Body of pancreas (tissue), 4 donors: ENCODE results near the gene PFKFB2. TPM values are rescaled to one million over a fixed set of nuclear protein-coding genes. Genes with fewer than 3 reads are reported as not detected.

Experiments
- ATAC-seq: fragments of 150-250 bp; one replicate; pipeline ENCODE4 v1.9.1; 2016
- DNase-seq, 4 donors: peaks; one replicate each; pipeline ENCODE4 v3.0.0-alpha.2; 2019
- H3K27ac ChIP-seq, 4 donors: fragments of 200-600 bp; sonication (generic); 1 replicate in 3 of 4; 2 replicates in 1 of 4; pipeline versions ENCODE4 v1.5.1 to v1.6.1; 2016 to 2019; ENCODE audit warnings: mild to moderate bottlenecking in 1 of 4, mixed read lengths in 1 of 4, moderate library complexity in 1 of 4
- H3K27me3 ChIP-seq, 2 donors: fragments of 200-600 bp; sonication (generic); one replicate each; pipeline ENCODE4 v1.6.0; 2016; ENCODE audit warnings: mild to moderate bottlenecking in 1 of 2
- H3K36me3 ChIP-seq, 2 donors: fragments of 200-600 bp; sonication (generic); replicated peaks in 1 of 2; 2 replicates each; pipeline ENCODE4 v1.5.1; 2016; ENCODE audit warnings: low read depth in 2 of 2; ENCODE audit not compliant: insufficient read depth in 1 of 2
- H3K4me1 ChIP-seq: fragments of 200-600 bp; sonication (generic); one replicate; pipeline ENCODE4 v1.6.0; 2016
- H3K4me3 ChIP-seq, 2 donors: fragments of 200-600 bp; sonication (generic); 1 replicate in 1 of 2; 2 replicates in 1 of 2; pipeline ENCODE4 v1.5.1; 2016 to 2019
- H3K9me3 ChIP-seq, 3 donors: fragments of 200-600 bp; sonication (generic); 1 replicate in 2 of 3; 2 replicates in 1 of 3; pipeline ENCODE4 v1.5.1; 2016
- CTCF ChIP-seq, 7 experiments: fragments of 450-650 bp in 4 of 7; fragments of 200-600 bp in 3 of 7; sonication (generic) in 3 of 7; IDR thresholded peaks; one replicate each; pipeline ENCODE4 v1.5.1; 2016 to 2019; ENCODE audit warnings: antibody characterized with exemption in 7 of 7
- POLR2A ChIP-seq, 3 donors: fragments of 450-650 bp; IDR thresholded peaks; one replicate each; pipeline ENCODE4 v1.6.1; 2016; ENCODE audit warnings: antibody characterized with exemption in 3 of 3, mild to moderate bottlenecking in 2 of 3
- WGBS, 2 donors: methylation state at CpG; one replicate each; pipeline ENCODE4 v1.1.5; 2017; 5-methylcytosine and 5-hydroxymethylcytosine counted together
- intact Hi-C: fragments of 100-400 bp; cut with DNase I; formaldehyde crosslinking; loops from one replicate; pipeline ENCODE4 v1.15.1; 2023
- total RNA-seq, 2 donors: library from RNA; depleted of rRNA; stranded (reverse); fragments of >200 nt; gene quantifications; one replicate each; pipeline ENCODE4 v1.1.0, GENCODE V29; 2016

PFKFB2 gene
- total RNA-seq, 2 donors from 2014 or later, result 4.9 to 9.3 TPM

- Histone ChIP-seq H3K9me3 (no peaks in the 10 kb centered on the region), H3K27ac (no peak overlapping the region), H3K27me3 (no peaks in the 10 kb centered on the region), H3K4me3 (no peak overlapping the region), H3K36me3 (peaks cover 0 to 13% of the 10 kb centered on the region in 2 donors), H3K4me1 (no peaks in the 10 kb centered on the region)
- intact Hi-C loops, result no loop called here
- TF ChIP-seq CTCF (IDR thresholded peaks at IDR 0.05) (no peak), POLR2A (IDR thresholded peaks at IDR 0.05) (no peak)
- ATAC-seq, result no peak
- DNase-seq, result no peak
- 93 to 98% methylated on average over 5 of the region's 5 CpGs for WGBS, 2 donors
Measured at GRCh38 chr1:207069858-207070506, 16.9 kb downstream of the PFKFB2 start.

- intact Hi-C loops, result no loop called here
- ATAC-seq, result no peak
- Histone ChIP-seq H3K4me3 (no peak overlapping the region), H3K9me3 (no peaks in the 10 kb centered on the region), H3K4me1 (no peaks in the 10 kb centered on the region), H3K36me3 (peaks cover 0 to 13% of the 10 kb centered on the region in 2 donors), H3K27ac (no peak overlapping the region), H3K27me3 (no peaks in the 10 kb centered on the region)
- DNase-seq, result no peak
- 63 to 89% methylated on average over 4 of the region's 4 CpGs for WGBS, 2 donors
- TF ChIP-seq CTCF (IDR thresholded peaks at IDR 0.05), result no peak
- no peak for TF ChIP-seq POLR2A (IDR thresholded peaks at IDR 0.05)
Measured at GRCh38 chr1:207070811-207071210, 17.7 kb downstream of the PFKFB2 start.

GRCh38 chr1:207071426-207071825, 18.4 kb downstream of the PFKFB2 start:
- H3K27me3 ChIP-seq, result no peaks in the 10 kb centered on the region
- ATAC-seq, result no peak
- 85% methylated on average over 6 of the region's 6 CpGs for WGBS, 2 donors
- no peak overlapping the region for H3K4me3 ChIP-seq
- no peaks in the 10 kb centered on the region for H3K4me1 ChIP-seq
- intact Hi-C loops, result no loop called here
- H3K27ac ChIP-seq, result no peak overlapping the region
- peaks cover 0 to 13% of the 10 kb centered on the region in 2 donors for H3K36me3 ChIP-seq
- H3K9me3 ChIP-seq, result no peaks in the 10 kb centered on the region
- TF ChIP-seq CTCF (IDR thresholded peaks at IDR 0.05) (no peak), POLR2A (IDR thresholded peaks at IDR 0.05) (no peak)
- DNase-seq, result no peak

GRCh38 chr1:207072233-207072632, 19.2 kb downstream of the PFKFB2 start:
- H3K36me3 ChIP-seq, result peaks cover 0 to 13% of the 10 kb centered on the region in 2 donors
- H3K27me3 ChIP-seq, result no peaks in the 10 kb centered on the region
- WGBS, 2 donors, result 72 to 83% methylated on average over 6 to 8 of the region's 8 CpGs
- no peak overlapping the region for H3K4me3 ChIP-seq
- intact Hi-C loops, result no loop called here
- DNase-seq (no peak), ATAC-seq (no peak)
- no peaks in the 10 kb centered on the region for H3K9me3 ChIP-seq
- no peaks in the 10 kb centered on the region for H3K4me1 ChIP-seq
- no peak overlapping the region for H3K27ac ChIP-seq
- no peak for TF ChIP-seq CTCF (IDR thresholded peaks at IDR 0.05)
- no peak for TF ChIP-seq POLR2A (IDR thresholded peaks at IDR 0.05)
